AG09319 (cell line): ENCODE measurements around the gene SLC39A11.
"Not testable (repeated sequence)": the region's sequence is repeated elsewhere in the genome, so short reads cannot be mapped to it uniquely, and the experiment has no call there.

Experiments used
- DNase-seq: peaks from one replicate; pipeline ENCODE4 v3.0.0-alpha.2; 2010; ENCODE audit warnings: low read depth; ENCODE audit errors: extremely low read depth
- TF ChIP-seq, protein P1 (sequence below): IDR thresholded peaks from 2 replicates; pipeline ENCODE4 v1.5.1; 2011; ENCODE audit warnings: low read depth, mild to moderate bottlenecking, inconsistent platforms, low read length, moderate library complexity

Gene SLC39A11

DNA sequence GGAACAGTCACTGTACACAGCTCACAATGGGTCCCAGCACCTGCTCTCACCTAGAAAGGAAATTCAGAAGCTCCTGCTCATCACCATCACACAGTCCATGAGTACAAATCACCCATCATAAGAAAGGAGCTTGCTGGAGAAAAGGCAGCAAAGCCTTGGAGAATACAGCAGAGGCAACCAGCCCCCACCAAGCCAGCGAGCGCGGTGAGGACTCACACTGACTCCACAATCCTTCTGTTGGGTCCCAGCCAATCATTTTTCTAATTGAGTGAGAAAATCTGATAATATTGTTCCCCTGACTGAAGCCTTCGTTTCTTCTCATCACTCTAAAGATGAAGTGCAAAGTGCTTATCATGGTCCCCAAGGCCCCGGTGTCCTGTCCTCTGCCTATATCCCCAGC is 298.3 kb downstream of the SLC39A11 start:
- TF ChIP-seq, protein P1, sequence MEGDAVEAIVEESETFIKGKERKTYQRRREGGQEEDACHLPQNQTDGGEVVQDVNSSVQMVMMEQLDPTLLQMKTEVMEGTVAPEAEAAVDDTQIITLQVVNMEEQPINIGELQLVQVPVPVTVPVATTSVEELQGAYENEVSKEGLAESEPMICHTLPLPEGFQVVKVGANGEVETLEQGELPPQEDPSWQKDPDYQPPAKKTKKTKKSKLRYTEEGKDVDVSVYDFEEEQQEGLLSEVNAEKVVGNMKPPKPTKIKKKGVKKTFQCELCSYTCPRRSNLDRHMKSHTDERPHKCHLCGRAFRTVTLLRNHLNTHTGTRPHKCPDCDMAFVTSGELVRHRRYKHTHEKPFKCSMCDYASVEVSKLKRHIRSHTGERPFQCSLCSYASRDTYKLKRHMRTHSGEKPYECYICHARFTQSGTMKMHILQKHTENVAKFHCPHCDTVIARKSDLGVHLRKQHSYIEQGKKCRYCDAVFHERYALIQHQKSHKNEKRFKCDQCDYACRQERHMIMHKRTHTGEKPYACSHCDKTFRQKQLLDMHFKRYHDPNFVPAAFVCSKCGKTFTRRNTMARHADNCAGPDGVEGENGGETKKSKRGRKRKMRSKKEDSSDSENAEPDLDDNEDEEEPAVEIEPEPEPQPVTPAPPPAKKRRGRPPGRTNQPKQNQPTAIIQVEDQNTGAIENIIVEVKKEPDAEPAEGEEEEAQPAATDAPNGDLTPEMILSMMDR, result no peak
- no peak for DNase-seq

DNA sequence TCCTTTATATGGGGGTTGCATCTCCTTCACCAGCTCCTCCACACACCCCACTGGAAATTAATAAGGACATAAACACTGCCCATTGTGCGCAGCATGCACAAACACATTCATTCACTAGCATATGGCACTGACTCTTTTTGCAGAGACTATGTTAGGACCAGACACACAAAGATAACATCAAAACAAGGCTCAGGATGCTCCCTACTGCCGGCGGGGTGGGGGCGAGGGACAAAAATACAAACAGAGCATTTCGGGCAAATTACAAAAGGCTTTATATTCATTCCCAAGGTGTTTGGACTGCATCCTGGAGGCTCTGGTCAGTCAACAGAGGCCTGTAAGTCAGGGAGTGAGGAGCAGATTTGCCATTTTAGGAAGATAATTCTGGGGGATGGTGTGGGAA is 299.7 kb downstream of the SLC39A11 start:
- no peak for DNase-seq
- TF ChIP-seq, protein P1, result no peak

DNA sequence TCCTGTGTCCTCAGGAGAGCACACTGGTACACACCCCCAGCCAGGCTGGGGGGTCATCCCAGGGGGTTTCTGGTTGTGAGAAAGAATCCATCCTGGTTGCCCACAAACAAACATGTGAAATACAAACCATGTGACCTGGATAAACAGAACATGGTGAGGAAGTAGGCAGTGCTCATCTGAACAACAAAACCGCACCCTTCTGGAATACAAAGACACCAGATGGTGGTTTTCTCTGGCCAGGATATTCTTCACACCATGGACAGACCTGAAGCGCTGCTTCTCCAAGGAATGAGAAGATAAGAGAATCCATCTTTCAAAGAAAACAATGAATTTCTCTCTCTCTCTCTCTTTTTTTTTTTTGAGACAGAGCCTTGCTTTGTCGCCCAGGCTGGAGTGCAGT is 302.3 kb downstream of the SLC39A11 start:
- TF ChIP-seq, protein P1, result no peak
- no peak for DNase-seq

DNA sequence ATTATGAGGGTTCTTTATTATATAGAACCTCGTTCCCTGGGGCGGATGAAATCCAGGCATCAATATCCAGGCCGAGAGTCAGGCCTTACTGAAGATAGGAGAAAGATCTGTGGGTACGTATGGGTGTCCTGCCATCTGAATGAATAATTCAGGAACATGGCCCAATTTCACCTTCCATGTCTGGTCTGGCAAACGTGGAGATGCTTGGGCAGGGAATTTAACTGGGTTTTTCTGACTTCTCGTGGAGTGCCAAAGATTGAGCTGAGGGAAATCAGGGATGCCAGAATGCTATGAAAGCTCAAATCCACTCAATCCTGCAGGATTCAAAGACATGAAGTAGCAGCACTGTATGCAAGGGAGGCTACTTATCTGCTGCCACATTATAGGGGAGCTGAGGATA is 302.8 kb downstream of the SLC39A11 start:
- TF ChIP-seq, protein P1, result no peak
- DNase-seq, result no peak

DNA sequence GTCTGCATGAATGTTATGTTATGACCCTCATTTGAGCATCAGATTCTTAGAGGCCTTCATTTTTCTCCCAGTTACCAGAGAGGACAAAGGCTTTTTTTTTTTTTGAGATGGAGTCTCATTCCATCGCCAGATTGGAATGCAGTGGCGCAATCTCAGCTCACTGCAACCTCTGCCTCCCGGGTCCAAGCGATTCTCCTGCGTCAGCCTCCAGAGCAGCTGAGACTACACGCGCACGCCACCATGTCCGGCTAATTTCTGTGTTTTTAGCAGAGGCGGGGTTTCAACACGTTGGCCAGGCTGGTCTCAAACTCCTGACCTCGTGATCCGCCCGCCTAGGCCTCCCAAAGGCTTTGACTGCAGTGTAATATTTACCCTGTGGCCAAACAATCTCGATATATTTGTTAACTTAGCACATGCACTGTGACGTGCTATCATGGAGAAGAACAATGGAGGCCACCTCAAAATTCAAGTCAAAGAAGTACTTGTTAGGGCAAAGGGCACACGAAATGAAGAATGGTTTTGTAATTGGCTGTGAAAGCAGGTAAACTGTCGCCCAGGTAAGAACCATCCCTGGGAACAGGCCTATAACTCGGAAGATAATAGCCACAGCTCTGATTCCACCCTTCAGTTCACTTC is 303.4 kb downstream of the SLC39A11 start:
- TF ChIP-seq, protein P1, result no peak
- no peak for DNase-seq

DNA sequence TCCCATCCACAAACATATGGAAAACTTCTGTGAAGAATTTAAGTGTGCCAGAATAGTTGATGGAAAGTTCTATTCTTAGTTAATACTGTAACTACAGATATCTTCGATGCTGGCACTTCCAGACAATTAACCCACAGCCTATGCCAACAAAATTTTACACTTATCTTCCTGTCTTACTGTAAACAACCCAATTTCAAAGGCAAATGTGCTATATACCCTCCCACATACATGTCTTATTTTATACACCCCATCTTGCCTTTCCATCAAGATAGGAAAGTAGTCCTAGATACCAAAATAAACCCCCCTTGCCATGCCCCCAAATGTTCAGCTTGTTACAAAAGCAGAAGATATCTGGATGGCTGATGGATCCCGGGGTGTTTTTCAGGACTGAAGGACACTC is 306.3 kb downstream of the SLC39A11 start:
- DNase-seq, result no peak
- TF ChIP-seq, protein P1, result no peak

DNA sequence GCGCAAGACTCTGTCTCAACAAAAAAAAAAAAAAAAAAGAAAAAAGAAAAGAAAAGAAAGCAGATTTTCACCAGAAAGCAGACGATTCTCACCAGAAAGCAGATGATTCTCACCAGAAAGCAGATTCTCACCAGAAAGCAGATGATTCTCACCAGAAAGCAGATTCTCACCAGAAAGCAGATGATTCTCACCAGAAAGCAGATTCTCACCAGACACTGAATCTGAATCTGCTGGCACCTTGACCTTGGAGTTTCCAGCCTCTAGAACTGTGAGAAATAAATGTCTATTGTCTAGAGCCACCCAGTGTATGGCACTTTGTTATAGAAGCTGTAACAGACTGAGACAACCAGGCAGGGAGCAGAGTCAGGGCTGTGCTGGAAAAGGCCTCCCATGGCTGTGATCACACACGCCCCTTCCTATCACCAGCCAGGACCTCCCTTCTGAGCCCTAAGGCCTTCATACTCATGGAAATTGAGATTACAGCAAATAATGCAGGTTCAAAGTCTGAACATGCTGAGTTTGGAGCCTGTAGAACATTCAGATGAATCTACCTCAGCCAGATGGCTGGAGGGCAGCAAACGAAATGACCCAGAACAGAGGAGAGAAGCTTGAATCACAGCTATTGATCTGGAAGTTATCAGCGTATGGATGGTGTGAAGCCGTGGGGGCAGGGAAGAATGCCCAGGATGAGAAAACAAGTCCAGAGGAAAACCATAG is 309.3 kb downstream of the SLC39A11 start:
- DNase-seq, result no peak
- TF ChIP-seq, protein P1, result no peak

DNA sequence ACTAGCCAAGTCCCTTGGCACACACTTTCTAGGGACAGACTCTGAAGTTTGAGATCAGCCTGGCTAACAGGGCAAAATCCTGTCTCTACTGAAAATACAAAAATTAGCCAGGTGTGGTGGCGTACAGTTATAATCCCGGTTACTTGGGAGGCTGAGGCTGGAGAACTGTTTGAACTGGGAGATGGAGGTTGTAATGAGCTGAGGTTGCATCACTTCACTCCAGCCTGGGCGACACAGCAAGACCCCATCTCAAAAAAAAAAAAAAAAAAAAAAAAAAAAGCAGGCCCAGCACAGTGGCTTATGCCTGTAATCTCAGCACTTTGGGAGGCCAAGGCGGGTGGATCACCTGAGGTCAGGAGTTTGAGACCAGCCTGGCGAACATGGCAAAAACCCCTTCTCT is 310.1 kb downstream of the SLC39A11 start:
- not testable (repeated sequence) for DNase-seq
